ENCODE data around the gene TXNDC2. TPM values are rescaled to one million over a fixed set of nuclear protein-coding genes. Genes with fewer than 3 reads are reported as not detected.

The TXNDC2 gene
- total and polyA plus RNA-seq, 9 of the 15 experiments (the other 6 are each of a cell fraction or from before 2014, with no cell fraction given): 1.2 to 4.9 (median 2.3) TPM

- peak; percentile 4; the same call in 1 of the 2 replicates for TF ChIP-seq ZNF740 (CRISPR knock-in tag; IDR thresholded peaks at IDR 0.05)
- no peak for TF ChIP-seq ZNF740 (tag; IDR thresholded peaks at IDR 0.05)
- TF ChIP-seq ZNF668 (CRISPR knock-in tag; IDR thresholded peaks at IDR 0.05): no peak
- TF ChIP-seq ILF3 (IDR thresholded peaks at IDR 0.05; ENCODE audit: borderline replicate concordance): no peak
- TF ChIP-seq ZC3H4 (CRISPR knock-in tag; IDR thresholded peaks at IDR 0.05; ENCODE audit: borderline replicate concordance): peak; percentile 73; the same call in 1 of the 2 replicates
- 0 out of 2 replicates have a peak, but pooled peaks have one; percentile 39 for TF ChIP-seq ZNF79 (CRISPR knock-in tag; IDR thresholded peaks at IDR 0.05; ENCODE audit: low read depth)
- no peak for TF ChIP-seq TAF9B (IDR thresholded peaks at IDR 0.05; ENCODE audit: partially characterized antibody)
- peak; percentile 67 for TF ChIP-seq ZNF76 (CRISPR knock-in tag; IDR thresholded peaks at IDR 0.05; ENCODE audit: borderline replicate concordance)
- peak in 1 of 2 experiments; percentile 73; a peak in 2 of 4 replicates for TF ChIP-seq TEAD1 (CRISPR knock-in tag; IDR thresholded peaks at IDR 0.05)
- TF ChIP-seq ZNF184 (CRISPR knock-in tag; IDR thresholded peaks at IDR 0.05): no peak
- TF ChIP-seq CC2D1A (IDR thresholded peaks at IDR 0.05): no peak; the same call in 1 of the 2 replicates
- 0 out of 2 replicates have a peak, but pooled peaks have one; percentile 7 for TF ChIP-seq ARID4B (CRISPR knock-in tag; IDR thresholded peaks at IDR 0.05)
- no peak for TF ChIP-seq ADNP (tag; IDR thresholded peaks at IDR 0.05)
- TF ChIP-seq PRDM10 (IDR thresholded peaks at IDR 0.05; ENCODE audit: partially characterized antibody): no peak
- TF ChIP-seq TAL1 (IDR thresholded peaks at IDR 0.05): no peak; the same call in 1 of the 2 replicates
- TF ChIP-seq ESRRB (CRISPR knock-in tag; IDR thresholded peaks at IDR 0.05; ENCODE audit: borderline replicate concordance): no peak
- 0 out of 2 replicates have a peak, but pooled peaks have one; percentile 1 for TF ChIP-seq NFE2 (IDR thresholded peaks at IDR 0.05; ENCODE audit: low read depth)
- peak; percentile 48; the same call in 1 of the 2 replicates for TF ChIP-seq ZNF583 (CRISPR knock-in tag; IDR thresholded peaks at IDR 0.05)
Measured at GRCh38 chr18:9914584-9915290, 29.0 kb downstream of the TXNDC2 start (continued).

Data from K562 (cell line).